Heart right ventricle (tissue), 16 donors: ENCODE results near the gene ERBB4. TPM values are rescaled to one million over a fixed set of nuclear protein-coding genes. Genes with fewer than 3 reads are reported as not detected.

ENCODE experiments used
- ATAC-seq, 8 donors: fragments of 200-7000 bp; cut with Tn5 transposase; one replicate each; pipeline ENCODE4 v1.9.1; 2020; ENCODE audit warnings: mild to moderate bottlenecking in 8 of 8, moderate library complexity in 8 of 8, moderate number of reproducible peaks in 1 of 8
- DNase-seq, 2 donors: peaks; one replicate each; pipeline ENCODE4 v3.0.0-alpha.2; 2020
- H3K27ac ChIP-seq, 10 donors: fragments of 200-600 bp; sonication (generic) in 2 of 10; one replicate each; pipeline versions ENCODE4 v1.5.0 to v1.8.0; 2020 to 2022; ENCODE audit warnings: mild to moderate bottlenecking in 3 of 10
- H3K27me3 ChIP-seq, 7 donors: fragments of 200-600 bp; one replicate each; pipeline ENCODE4 v1.8.0; 2021 to 2022; ENCODE audit warnings: mild to moderate bottlenecking in 2 of 7
- H3K36me3 ChIP-seq, 9 donors: fragments of 200-600 bp; sonication (generic) in 1 of 9; one replicate each; pipeline versions ENCODE4 v1.5.0 to v1.8.0; 2020 to 2022; ENCODE audit warnings: mild to moderate bottlenecking in 2 of 9
- H3K4me1 ChIP-seq, 9 donors: fragments of 200-600 bp; sonication (generic) in 1 of 9; one replicate each; pipeline versions ENCODE4 v1.5.0 to v1.8.0; 2020 to 2022; ENCODE audit warnings: mild to moderate bottlenecking in 4 of 9
- H3K4me3 ChIP-seq, 10 donors: fragments of 200-600 bp; sonication (generic) in 2 of 10; one replicate each; pipeline versions ENCODE4 v1.5.0 to v1.8.0; 2020 to 2022; ENCODE audit warnings: mild to moderate bottlenecking in 7 of 10, moderate library complexity in 2 of 10
- H3K9me3 ChIP-seq, 11 donors: fragments of 200-600 bp in 10 of 11; sonication (generic) in 2 of 11; one replicate each; pipeline versions ENCODE4 v1.5.0 to v1.8.0; 2013 to 2022; ENCODE audit warnings: mild to moderate bottlenecking in 2 of 11, control low read depth in 1 of 11, moderate library complexity in 1 of 11
- WGBS, 2 donors: extraction: QIAGEN DNeasy Blood & Tissue Kit; methylation state at CpG; one replicate each; pipeline ENCODE4 v1.1.7; 2013; ENCODE audit warnings: inconsistent platforms in 1 of 2; 5-methylcytosine and 5-hydroxymethylcytosine counted together
- intact Hi-C, 10 donors: fragments of 100-400 bp; cut with DNase I; formaldehyde crosslinking; loops; one replicate each; pipeline versions ENCODE4 v1.11.1 to v1.14.2; 2022
- polyA plus RNA-seq, 2 donors: library from polyadenylated mRNA; stranded (reverse); fragments of 200-250 nt; gene quantifications; one replicate each; pipeline ENCODE4 v1.2.3, GENCODE V29; 2013
- total RNA-seq, 10 donors: library from RNA; stranded (reverse); fragmentation: NEBNext Ultra II Directional in 3 of 10; extraction: Animal tissue kit (Norgen Biotek cat#: 25700) in 3 of 10; gene quantifications; one replicate each; pipeline versions ENCODE4 v1.2.1 to v1.2.4, GENCODE V29; 2021 to 2023
- TF ChIP-seq, protein P1 (sequence below), 9 donors: fragments of 200-600 bp; sonication (generic) in 2 of 9; IDR thresholded peaks; one replicate each; pipeline versions ENCODE4 v1.5.0 to v1.8.0; 2021 to 2022; ENCODE audit warnings: antibody characterized with exemption in 9 of 9, mild to moderate bottlenecking in 5 of 9, moderate library complexity in 1 of 9
- donor health status: Arrhythmogenic right ventricular cardiomyopathy.
- donor health status: ischemic (EF 13 %, LVEDD 7.1; RV severe dilation, severe dysfunction).
- donor health status: healthy with polysubstance abuse.
- donor health status: DM: no; HTN: yes; CAD: no.
- donor health status: DM: no; HTN: no; CAD: no.
- donor health status: ischemic (EF 25% LVEDD 6.9; RV normal size, moderate dysfunction).
- donor health status: ischemic (EF 25% LVEDD 5.7; RV mildly dilated, moderate dysfunction).
- donor health status: healthy.
- donor health status: DM: yes; HTN: yes; CAD: no.
- donor health status: Ischemic cardiomyopathy.
- donor health status: ischemic (EF 35%, LVEDD 5.7; RV mildly dilated, moderate dysfunction).
- donor health status: nonischemic (EF 11% LVEDD 7.7; RV severe dilation, severe dysfunction).
- donor health status: DM: yes; HTN: yes; CAD: no.
- donor health status: PGD.
- donor health status: ischemic (EF 29% LVEDD 5.4; RV normal size, mild dysfunction).
- donor health status: nonischemic (EF 23%, LVEDD 6.1; RV moderate dilation, normal function).

The ERBB4 gene
- total and polyA plus RNA-seq, 12 donors = 1.2 to 24.6 (median 16.1) TPM

DNA sequence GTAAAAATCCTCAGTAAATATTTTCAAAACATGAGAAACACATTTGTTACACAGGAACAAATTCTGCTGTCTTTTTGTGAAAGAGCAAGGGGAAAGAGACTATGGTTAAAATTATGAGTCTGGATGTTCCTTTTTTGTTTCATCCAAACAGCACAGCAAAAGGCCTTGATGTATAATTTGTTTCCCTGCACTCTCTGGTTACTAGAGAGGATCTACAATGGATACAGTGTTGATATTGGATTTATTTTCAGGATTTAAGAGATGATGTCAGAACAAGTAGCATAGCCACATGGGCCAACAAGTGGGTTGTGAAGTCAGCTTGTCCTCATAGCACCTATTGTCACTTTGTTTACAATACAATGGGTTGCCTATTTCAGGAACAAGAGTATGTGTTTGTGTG, 11.3 kb upstream of the ERBB4 start:
- H3K4me1 ChIP-seq = peaks cover 0 to 7% (median 0%) of the 10 kb centered on the region in 9 donors
- H3K36me3 ChIP-seq = no peaks in the 10 kb centered on the region
- no peaks in the 10 kb centered on the region for H3K27me3 ChIP-seq
- DNase-seq (no peak), ATAC-seq (no peak)
- H3K27ac ChIP-seq = no peak overlapping the region
- TF ChIP-seq, protein P1, sequence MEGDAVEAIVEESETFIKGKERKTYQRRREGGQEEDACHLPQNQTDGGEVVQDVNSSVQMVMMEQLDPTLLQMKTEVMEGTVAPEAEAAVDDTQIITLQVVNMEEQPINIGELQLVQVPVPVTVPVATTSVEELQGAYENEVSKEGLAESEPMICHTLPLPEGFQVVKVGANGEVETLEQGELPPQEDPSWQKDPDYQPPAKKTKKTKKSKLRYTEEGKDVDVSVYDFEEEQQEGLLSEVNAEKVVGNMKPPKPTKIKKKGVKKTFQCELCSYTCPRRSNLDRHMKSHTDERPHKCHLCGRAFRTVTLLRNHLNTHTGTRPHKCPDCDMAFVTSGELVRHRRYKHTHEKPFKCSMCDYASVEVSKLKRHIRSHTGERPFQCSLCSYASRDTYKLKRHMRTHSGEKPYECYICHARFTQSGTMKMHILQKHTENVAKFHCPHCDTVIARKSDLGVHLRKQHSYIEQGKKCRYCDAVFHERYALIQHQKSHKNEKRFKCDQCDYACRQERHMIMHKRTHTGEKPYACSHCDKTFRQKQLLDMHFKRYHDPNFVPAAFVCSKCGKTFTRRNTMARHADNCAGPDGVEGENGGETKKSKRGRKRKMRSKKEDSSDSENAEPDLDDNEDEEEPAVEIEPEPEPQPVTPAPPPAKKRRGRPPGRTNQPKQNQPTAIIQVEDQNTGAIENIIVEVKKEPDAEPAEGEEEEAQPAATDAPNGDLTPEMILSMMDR (IDR thresholded peaks at IDR 0.05) = no peak
- no peak overlapping the region for H3K4me3 ChIP-seq
- intact Hi-C loops = loop anchor here in 5 of 10 donors (5.0 to 10.0 kb wide), 5 partner anchors 405 to 1095 kb away; no protein-coding TSS in a partner anchor
- no peaks in the 10 kb centered on the region for H3K9me3 ChIP-seq

DNA sequence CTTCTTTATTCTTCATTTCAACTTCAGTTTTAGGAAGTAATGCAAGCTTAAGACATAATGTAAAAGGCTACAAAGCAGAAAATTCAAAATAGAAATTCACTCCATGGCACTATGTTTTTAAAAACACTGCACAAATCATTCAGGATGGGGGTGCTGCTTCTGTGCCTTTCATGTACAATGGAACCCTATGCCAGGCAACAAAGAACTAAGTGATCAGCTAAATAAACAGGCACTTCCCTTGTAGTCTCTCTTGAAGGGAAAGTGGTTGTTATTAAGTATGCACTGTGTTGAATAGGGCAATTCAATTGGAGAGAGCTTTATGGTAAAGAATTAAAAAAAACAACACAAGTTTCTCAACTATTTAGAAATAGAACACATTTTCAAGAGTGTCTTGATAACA, 10.9 kb upstream of the ERBB4 start:
- Histone ChIP-seq H3K27me3 (no peaks in the 10 kb centered on the region), H3K27ac (no peak overlapping the region), H3K9me3 (no peaks in the 10 kb centered on the region), H3K36me3 (no peaks in the 10 kb centered on the region), H3K4me1 (peaks cover 0 to 7% (median 0%) of the 10 kb centered on the region in 9 donors), H3K4me3 (no peak overlapping the region)
- DNase-seq (no peak), ATAC-seq (no peak)
- intact Hi-C loops = loop anchor here in 4 of 10 donors (5.0 to 10.0 kb wide), 3 partner anchors 405 to 802 kb away; no protein-coding TSS in a partner anchor
- TF ChIP-seq, protein P1 (IDR thresholded peaks at IDR 0.05) = no peak

DNA sequence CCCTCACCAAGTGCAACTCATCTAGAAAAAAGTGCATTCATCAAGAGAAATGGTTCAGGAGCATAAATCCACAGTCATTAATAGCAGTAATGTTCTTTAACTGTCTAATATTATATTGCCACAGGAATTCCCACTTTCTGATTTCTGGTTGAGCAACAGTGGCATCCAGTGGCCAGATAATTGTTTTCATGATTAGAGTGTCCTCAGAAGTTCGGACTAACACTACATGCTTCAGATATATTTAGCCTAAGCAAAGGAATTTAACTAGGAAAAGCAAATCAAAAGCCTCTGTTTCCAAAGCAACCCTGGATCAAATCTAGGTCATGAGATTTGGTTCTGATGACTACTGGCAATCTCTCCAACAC, 9.8 kb upstream of the ERBB4 start:
- intact Hi-C loops = loop anchor here in 4 of 10 donors (5.0 to 10.0 kb wide), 3 partner anchors 404 to 801 kb away; no protein-coding TSS in a partner anchor
- Histone ChIP-seq H3K36me3 (no peaks in the 10 kb centered on the region), H3K4me1 (peaks cover 0 to 7% (median 0%) of the 10 kb centered on the region in 9 donors), H3K27me3 (no peaks in the 10 kb centered on the region), H3K9me3 (no peaks in the 10 kb centered on the region), H3K4me3 (no peak overlapping the region), H3K27ac (no peak overlapping the region)
- TF ChIP-seq, protein P1 (IDR thresholded peaks at IDR 0.05) = peak; percentile 18 to 64 (median 50)
- peak in 1 of 2 donors; percentile 23 for DNase-seq
- ATAC-seq = peak; percentile 61 to 89 (median 77)
- 11 to 18% methylated on average over 1 of the region's 1 CpG for WGBS, 2 donors

DNA sequence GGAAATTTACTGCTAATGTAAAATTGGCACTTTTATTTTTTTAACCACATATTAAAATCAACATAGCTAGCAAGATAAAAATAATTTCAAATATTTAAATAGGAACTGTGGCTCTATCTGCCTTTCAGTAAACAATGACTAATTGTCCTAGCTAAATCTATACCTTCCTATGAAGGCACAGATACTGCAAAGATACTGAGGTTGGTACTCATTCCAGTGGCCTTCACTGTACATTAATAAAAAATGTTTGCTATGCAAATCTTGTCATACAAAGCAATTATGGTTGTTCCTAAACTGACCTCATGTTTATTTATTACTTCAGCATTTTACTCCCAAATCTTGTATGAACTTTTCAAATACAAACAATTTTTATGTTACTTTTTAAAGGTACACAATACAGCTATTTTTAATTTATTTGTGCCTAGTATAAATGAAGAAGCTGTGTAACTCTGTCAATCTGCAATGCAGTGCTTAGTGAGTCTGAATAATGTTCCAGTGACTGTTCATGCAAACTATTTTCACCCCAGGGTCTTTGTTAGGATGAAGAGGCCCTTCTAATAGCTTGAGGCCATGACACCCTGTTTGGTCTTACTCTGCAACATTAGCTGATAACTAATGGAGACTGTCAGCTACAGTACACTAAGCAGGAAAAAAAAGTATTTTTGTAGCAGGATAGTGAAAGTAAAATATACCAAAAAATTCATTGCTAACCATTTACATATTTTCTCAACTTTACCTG, 9.3 kb upstream of the ERBB4 start:
- no peak overlapping the region for H3K4me3 ChIP-seq

More for the DNA sequence above, 9.3 kb upstream of the ERBB4 start:
- no peak for ATAC-seq
- no peaks in the 10 kb centered on the region for H3K27me3 ChIP-seq
- intact Hi-C loops = loop anchor here in 4 of 10 donors (5.0 to 10.0 kb wide), 3 partner anchors 403 to 801 kb away; no protein-coding TSS in a partner anchor
- peaks cover 0 to 7% (median 0%) of the 10 kb centered on the region in 9 donors for H3K4me1 ChIP-seq
- TF ChIP-seq, protein P1 (IDR thresholded peaks at IDR 0.05) = no peak
- no peaks in the 10 kb centered on the region for H3K9me3 ChIP-seq
- no peak for DNase-seq
- no peak overlapping the region for H3K27ac ChIP-seq
- H3K36me3 ChIP-seq = no peaks in the 10 kb centered on the region
